GM23338 (cell line): ENCODE measurements around the gene MARK2. TPM values are rescaled to one million over a fixed set of nuclear protein-coding genes. Genes with fewer than 3 reads are reported as not detected.

Experiments used
- ATAC-seq: fragments of 200-7000 bp; cut with Tn5 transposase; 3 replicates; pipeline ENCODE4 v1.9.1; 2020
- DNase-seq: peaks from one replicate; pipeline ENCODE4 v3.0.0-alpha.2; 2015; ENCODE audit warnings: low spot score
- H2AFZ ChIP-seq: fragments of 200-600 bp; sonication (generic); 2 replicates; pipeline ENCODE4 v1.8.0; 2016; ENCODE audit warnings: antibody characterized with exemption, mild to moderate bottlenecking, moderate library complexity
- H3F3A ChIP-seq: fragments of 200-600 bp; sonication (generic); replicated peaks from 2 replicates; pipeline ENCODE4 v1.8.0; 2017; ENCODE audit warnings: antibody characterized with exemption, mixed run types, low read depth
- H3K27ac ChIP-seq: fragments of 200-600 bp; sonication (generic); 2 replicates; pipeline ENCODE4 v1.6.1; 2016; ENCODE audit warnings: low read depth
- H3K27me3 ChIP-seq: fragments of 200-600 bp; sonication (generic); 2 replicates; pipeline ENCODE4 v1.8.0; 2016; ENCODE audit warnings: mild to moderate bottlenecking, mixed run types, moderate library complexity; ENCODE audit not compliant: insufficient read depth
- H3K36me3 ChIP-seq: fragments of 200-600 bp; sonication (generic); 2 replicates; pipeline ENCODE4 v1.8.0; 2016; ENCODE audit warnings: mild to moderate bottlenecking; ENCODE audit not compliant: insufficient read depth
- H3K4me1 ChIP-seq: fragments of 200-600 bp; sonication (generic); 2 replicates; pipeline ENCODE4 v1.8.0; 2016; ENCODE audit warnings: mild to moderate bottlenecking, moderate library complexity; ENCODE audit not compliant: insufficient read depth
- H3K4me2 ChIP-seq: fragments of 200-600 bp; sonication (generic); 2 replicates; pipeline ENCODE4 v1.7.1; 2017; ENCODE audit warnings: mixed run types
- H3K4me3 ChIP-seq: fragments of 200-600 bp; sonication (generic); 2 replicates; pipeline ENCODE4 v1.6.1; 2016; ENCODE audit warnings: mixed run types
- H3K79me2 ChIP-seq: fragments of 200-600 bp; sonication (generic); replicated peaks from 2 replicates; pipeline ENCODE4 v1.8.0; 2017; ENCODE audit warnings: mild to moderate bottlenecking; ENCODE audit not compliant: insufficient read depth
- H3K9me2 ChIP-seq: fragments of 200-600 bp; sonication (generic); 2 replicates; pipeline ENCODE4 v1.8.0; 2017; ENCODE audit not compliant: insufficient read depth
- H4K20me1 ChIP-seq: fragments of 200-600 bp; sonication (generic); replicated peaks from 2 replicates; pipeline ENCODE4 v1.8.0; 2017; ENCODE audit warnings: mild to moderate bottlenecking; ENCODE audit not compliant: insufficient read depth
- H3K27ac Mint-ChIP-seq: 2 replicates; pipeline ENCODE4 v1.8.0; 2020; ENCODE audit warnings: inconsistent platforms, mild to moderate bottlenecking, moderate library complexity, mixed read lengths
- H3K27me3 Mint-ChIP-seq: 3 replicates; pipeline ENCODE4 v1.8.0; 2022; ENCODE audit warnings: low read depth, mild to moderate bottlenecking, moderate library complexity, mixed read lengths, inconsistent platforms; ENCODE audit not compliant: insufficient read depth, poor library complexity
- H3K36me3 Mint-ChIP-seq: 3 replicates; pipeline ENCODE4 v1.8.0; 2021; ENCODE audit warnings: low read depth, mild to moderate bottlenecking, inconsistent platforms, moderate library complexity, mixed read lengths
- H3K4me1 Mint-ChIP-seq: 3 replicates; pipeline ENCODE4 v1.8.0; 2020; ENCODE audit warnings: mild to moderate bottlenecking, inconsistent platforms, mixed read lengths
- H3K4me3 Mint-ChIP-seq: 3 replicates; pipeline ENCODE4 v1.8.0; 2021; ENCODE audit warnings: moderate library complexity, mild to moderate bottlenecking, inconsistent platforms, mixed read lengths
- H3K9me3 Mint-ChIP-seq: 3 replicates; pipeline ENCODE4 v1.8.0; 2020; ENCODE audit warnings: moderate library complexity, mild to moderate bottlenecking, inconsistent platforms, mixed read lengths
- CREB1 ChIP-seq: fragments of 250-450 bp; sonication (Bioruptor Pico); IDR thresholded peaks from 2 replicates; pipeline ENCODE4 v1.5.0; 2020; ENCODE audit warnings: low read depth, mild to moderate bottlenecking, moderate library complexity
- CTCF ChIP-seq, 2 experiments: fragments of 200-600 bp in 1 of 2; sonication (generic) in 1 of 2; conservative IDR thresholded peaks; 2 replicates each; pipeline versions ENCODE4 v1.5.1 to v1.6.1; 2016 to 2017; ENCODE audit warnings: antibody characterized with exemption in 2 of 2, low read depth in 2 of 2, mild to moderate bottlenecking in 2 of 2, moderate library complexity in 1 of 2
- ETS1 ChIP-seq: IDR thresholded peaks from 2 replicates; pipeline ENCODE4 v1.6.1; 2016; ENCODE audit warnings: antibody characterized with exemption
- EZH2 ChIP-seq: fragments of 200-600 bp; sonication (generic); IDR thresholded peaks from one replicate; pipeline ENCODE4 v1.8.0; 2017; ENCODE audit warnings: antibody characterized with exemption, mild to moderate bottlenecking, low read depth; ENCODE audit not compliant: unreplicated experiment
- EZH2phosphoT487 ChIP-seq: fragments of 200-600 bp; sonication (generic); IDR thresholded peaks from one replicate; pipeline ENCODE4 v1.8.1; 2018; ENCODE audit warnings: antibody characterized with exemption; ENCODE audit not compliant: unreplicated experiment
- JUNB ChIP-seq: IDR thresholded peaks from one replicate; pipeline ENCODE4 v1.6.1; 2016; ENCODE audit warnings: antibody characterized with exemption; ENCODE audit not compliant: unreplicated experiment
- NANOG ChIP-seq: IDR thresholded peaks from 2 replicates; pipeline ENCODE4 v1.6.1; 2016; ENCODE audit warnings: antibody characterized with exemption, borderline replicate concordance
- POLR2AphosphoS5 ChIP-seq: IDR thresholded peaks from 2 replicates; pipeline ENCODE4 v1.6.1; 2016; ENCODE audit warnings: antibody characterized with exemption, low read depth
- REST ChIP-seq: IDR thresholded peaks from one replicate; pipeline ENCODE4 v1.6.1; 2018; ENCODE audit warnings: antibody characterized with exemption; ENCODE audit not compliant: unreplicated experiment
- STAT1 ChIP-seq: IDR thresholded peaks from one replicate; pipeline ENCODE4 v1.6.1; 2016; ENCODE audit warnings: antibody characterized with exemption; ENCODE audit not compliant: unreplicated experiment
- ZNF114 ChIP-seq: fragments of 250-450 bp; sonication (Bioruptor Pico); IDR thresholded peaks from 2 replicates; pipeline ENCODE4 v1.5.0; 2020; ENCODE audit warnings: mild to moderate bottlenecking, moderate library complexity
- ZNF331 ChIP-seq: fragments of 250-450 bp; sonication (Bioruptor Pico); IDR thresholded peaks from 2 replicates; pipeline ENCODE4 v1.5.0; 2020; ENCODE audit warnings: low read depth, mild to moderate bottlenecking, moderate library complexity
- ZNF462 ChIP-seq: fragments of 250-450 bp; sonication (Bioruptor Pico); IDR thresholded peaks from 2 replicates; pipeline ENCODE4 v1.5.0; 2020; ENCODE audit warnings: mild to moderate bottlenecking, moderate library complexity
- polyA plus RNA-seq: library from polyadenylated mRNA; unstranded; fragments of >200 nt; fragmentation: Nextera tagmentation; extraction: Ambion mirVana; gene quantifications from 2 replicates; pipeline ENCODE4 v1.2.1, GENCODE V29; 2016
- total RNA-seq: library from RNA; depleted of rRNA; stranded (reverse); fragments of >200 nt; shearing (Covaris generic); gene quantifications from 2 replicates; pipeline ENCODE4 v1.2.3, GENCODE V29; 2014

Gene MARK2
- total and polyA plus RNA-seq, 2 experiments from 2014 or later = 18.7 to 42.6 TPM

GRCh38 chr11:63826471-63827190 lies 12.3 kb upstream of the MARK2 start:
- peaks cover 11% of the 10 kb centered on the region; the same call in 1 of the 2 replicates for H3K4me1 ChIP-seq
- no peak overlapping the region; the same call in 1 of the 2 replicates for H3K27ac Mint-ChIP-seq
- H3K27ac ChIP-seq = peak overlapping the region; percentile 66; the same call in 1 of the 2 replicates
- TF ChIP-seq CTCF (conservative IDR thresholded peaks at IDR 0.05; ENCODE audit: low read depth in 2 of 2) (no peak), ZNF114 (CRISPR knock-in tag) (no peak), ZNF331 (no peak), EZH2phosphoT487 (no peak), NANOG (no peak), EZH2 (no peak), REST (no peak), POLR2AphosphoS5 (no peak), ETS1 (no peak), JUNB (no peak), ZNF462 (CRISPR knock-in tag) (no peak), STAT1 (no peak), CREB1 (CRISPR knock-in tag) (no peak)
- H3K4me3 Mint-ChIP-seq = no peak overlapping the region
- no peak overlapping the region for H3K4me2 ChIP-seq
- peaks cover 19% of the 10 kb centered on the region for H4K20me1 ChIP-seq
- H3K36me3 Mint-ChIP-seq = peaks cover 57% of the 10 kb centered on the region
- ATAC-seq = no peak
- H3K4me1 Mint-ChIP-seq = peaks cover 16% of the 10 kb centered on the region
- no peak for DNase-seq
- peaks cover 16% of the 10 kb centered on the region for H3F3A ChIP-seq
- H3K9me2 ChIP-seq = no peaks in the 10 kb centered on the region
- no peak overlapping the region for H2AFZ ChIP-seq
- H3K36me3 ChIP-seq = peaks cover 43% of the 10 kb centered on the region
- H3K4me3 ChIP-seq = no peak overlapping the region
- H3K9me3 Mint-ChIP-seq = no peaks in the 10 kb centered on the region
- H3K79me2 ChIP-seq = no peaks in the 10 kb centered on the region; the same call in 1 of the 2 replicates
- H3K27me3 ChIP-seq = no peaks in the 10 kb centered on the region
- peaks cover 18% of the 10 kb centered on the region for H3K27me3 Mint-ChIP-seq
